Measurements from ENCODE around the gene BCKDHB.

DNA sequence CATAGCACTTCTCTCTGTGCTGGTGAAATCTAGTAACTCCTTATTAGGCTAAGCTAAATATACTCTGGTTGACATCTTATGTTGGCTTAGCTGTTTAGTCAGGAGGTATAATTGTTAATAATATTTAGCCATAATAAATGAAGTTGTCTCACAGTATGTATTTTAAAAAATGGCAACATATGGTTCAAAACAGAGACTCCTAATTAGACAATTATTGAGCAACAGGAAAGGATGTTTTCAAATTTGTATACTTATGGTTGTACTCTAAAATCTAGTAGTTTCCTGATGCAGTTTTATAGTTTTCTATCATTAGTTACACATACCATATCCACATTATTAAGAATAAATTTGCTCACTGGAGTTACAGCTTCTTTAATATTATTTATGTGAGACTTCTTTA lies 150.2 kb downstream of the BCKDHB start:
- TF ChIP-seq, protein P1, sequence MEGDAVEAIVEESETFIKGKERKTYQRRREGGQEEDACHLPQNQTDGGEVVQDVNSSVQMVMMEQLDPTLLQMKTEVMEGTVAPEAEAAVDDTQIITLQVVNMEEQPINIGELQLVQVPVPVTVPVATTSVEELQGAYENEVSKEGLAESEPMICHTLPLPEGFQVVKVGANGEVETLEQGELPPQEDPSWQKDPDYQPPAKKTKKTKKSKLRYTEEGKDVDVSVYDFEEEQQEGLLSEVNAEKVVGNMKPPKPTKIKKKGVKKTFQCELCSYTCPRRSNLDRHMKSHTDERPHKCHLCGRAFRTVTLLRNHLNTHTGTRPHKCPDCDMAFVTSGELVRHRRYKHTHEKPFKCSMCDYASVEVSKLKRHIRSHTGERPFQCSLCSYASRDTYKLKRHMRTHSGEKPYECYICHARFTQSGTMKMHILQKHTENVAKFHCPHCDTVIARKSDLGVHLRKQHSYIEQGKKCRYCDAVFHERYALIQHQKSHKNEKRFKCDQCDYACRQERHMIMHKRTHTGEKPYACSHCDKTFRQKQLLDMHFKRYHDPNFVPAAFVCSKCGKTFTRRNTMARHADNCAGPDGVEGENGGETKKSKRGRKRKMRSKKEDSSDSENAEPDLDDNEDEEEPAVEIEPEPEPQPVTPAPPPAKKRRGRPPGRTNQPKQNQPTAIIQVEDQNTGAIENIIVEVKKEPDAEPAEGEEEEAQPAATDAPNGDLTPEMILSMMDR (IDR thresholded peaks at IDR 0.05; ENCODE audit: extremely low read depth in 1 of 2, insufficient read depth in 1 of 2, low read depth in 1 of 2, low read length in 2 of 2), result no peak
- TF ChIP-seq MYC (IDR thresholded peaks at IDR 0.05; ENCODE audit: low read depth, low read length) (no peak), POLR2A (IDR thresholded peaks at IDR 0.05; ENCODE audit: low read depth, low read length) (no peak), EZH2 (IDR thresholded peaks at IDR 0.05; ENCODE audit: borderline replicate concordance, low read depth, low read length, severe bottlenecking) (no peak), JUN (IDR thresholded peaks at IDR 0.05; ENCODE audit: borderline replicate concordance, insufficient read depth, insufficient read length, low read depth) (no peak)
- TF ChIP-seq, protein P2, sequence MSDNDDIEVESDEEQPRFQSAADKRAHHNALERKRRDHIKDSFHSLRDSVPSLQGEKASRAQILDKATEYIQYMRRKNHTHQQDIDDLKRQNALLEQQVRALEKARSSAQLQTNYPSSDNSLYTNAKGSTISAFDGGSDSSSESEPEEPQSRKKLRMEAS (IDR thresholded peaks at IDR 0.05; ENCODE audit: insufficient read depth, insufficient read length), result no peak

Data from endothelial cell of umbilical vein (primary cell).